Sigmoid colon (tissue), 7 donors: ENCODE data around the gene GNAI1. TPM values are rescaled to one million over a fixed set of nuclear protein-coding genes. Genes with fewer than 3 reads are reported as not detected.

Experiments
- DNase-seq: peaks from one replicate; pipeline ENCODE4 v3.0.0-alpha.2; 2019
- H3K27ac ChIP-seq, 4 donors: fragments of 200-600 bp; sonication (generic); one replicate each; pipeline ENCODE4 v1.5.1; 2016 to 2019; ENCODE audit warnings: mild to moderate bottlenecking in 1 of 4
- H3K27me3 ChIP-seq, 3 donors: fragments of 200-600 bp; sonication (generic); one replicate each; pipeline ENCODE4 v1.5.1; 2019; ENCODE audit warnings: mild to moderate bottlenecking in 1 of 3
- H3K36me3 ChIP-seq, 4 donors: fragments of 200-600 bp; sonication (generic); one replicate each; pipeline ENCODE4 v1.5.1; 2016 to 2019
- H3K4me1 ChIP-seq, 4 donors: fragments of 200-600 bp; sonication (generic); one replicate each; pipeline ENCODE4 v1.5.1; 2017 to 2019
- H3K4me3 ChIP-seq, 4 donors: fragments of 200-600 bp; sonication (generic); one replicate each; pipeline ENCODE4 v1.5.1; 2017 to 2019; ENCODE audit warnings: mild to moderate bottlenecking in 2 of 4, moderate library complexity in 1 of 4
- H3K9me3 ChIP-seq, 4 donors: fragments of 200-600 bp in 3 of 4; sonication (generic) in 3 of 4; one replicate each; pipeline versions ENCODE4 v1.5.1 to v1.6.1; 2013 to 2019
- EP300 ChIP-seq, 4 donors: sonication (generic); formaldehyde crosslinking; IDR thresholded peaks; one replicate each; pipeline ENCODE4 v1.6.1; 2017; ENCODE audit warnings: antibody characterized with exemption in 4 of 4
- POLR2A ChIP-seq, 2 donors: fragments of 450-650 bp; IDR thresholded peaks; one replicate each; pipeline ENCODE4 v1.6.1; 2016; ENCODE audit warnings: antibody characterized with exemption in 2 of 2, mild to moderate bottlenecking in 2 of 2, moderate library complexity in 2 of 2
- POLR2AphosphoS5 ChIP-seq, 4 donors: sonication (generic); formaldehyde crosslinking; IDR thresholded peaks; one replicate each; pipeline ENCODE4 v1.6.1; 2017; ENCODE audit warnings: antibody characterized with exemption in 4 of 4
- WGBS, 2 donors: extraction: QIAGEN DNeasy Blood & Tissue Kit; methylation state at CpG; one replicate each; pipeline ENCODE4 v1.1.7; 2013; 5-methylcytosine and 5-hydroxymethylcytosine counted together
- intact Hi-C: fragments of 100-400 bp; cut with DNase I; formaldehyde crosslinking; loops from one replicate; pipeline ENCODE4 v1.15.1; 2023
- polyA plus RNA-seq, 3 donors: library from polyadenylated mRNA; stranded (reverse); fragments of 200-250 nt; gene quantifications; one replicate each; pipeline ENCODE4 v1.2.3, GENCODE V29; 2013
- total RNA-seq, 4 donors: library from RNA; depleted of rRNA; stranded (reverse); fragments of >200 nt; gene quantifications; one replicate each; pipeline ENCODE4 v1.1.0, GENCODE V29; 2016
- TF ChIP-seq, protein P1 (sequence below), 4 experiments: fragments of 450-650 bp in 3 of 4; fragments of 200-600 bp in 1 of 4; IDR thresholded peaks; one replicate each; pipeline ENCODE4 v1.5.1; 2016 to 2019; ENCODE audit warnings: antibody characterized with exemption in 4 of 4, mild to moderate bottlenecking in 3 of 4, moderate library complexity in 2 of 4
- donor health status: healthy with polysubstance abuse.
- donor health status: Bipolar disorder and iron deficiency.
- donor health status: healthy.

The GNAI1 gene
- total and polyA plus RNA-seq, 7 donors: 8.8 to 98.9 (median 50.9) TPM

DNA sequence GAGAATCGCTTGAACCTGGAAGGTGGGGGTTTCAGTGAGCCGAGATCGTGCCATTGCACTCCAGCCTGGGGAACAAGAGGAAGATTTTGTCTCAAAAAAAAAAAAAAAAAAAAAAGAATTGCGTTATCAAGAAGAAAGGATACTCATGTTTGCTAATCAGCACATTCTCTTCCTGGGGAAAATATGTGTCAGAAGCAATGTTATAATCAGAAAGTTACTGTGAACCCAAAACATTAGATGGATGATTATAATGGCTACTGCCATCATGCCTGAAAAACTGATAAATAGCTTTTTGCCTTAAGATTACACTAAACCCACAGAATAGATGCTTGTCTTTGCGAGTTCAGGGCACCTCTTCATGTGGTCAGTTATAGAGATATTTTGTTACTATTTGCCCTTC lies 24.3 kb upstream of the GNAI1 start:
- 92 to 97% methylated on average over 5 of the region's 5 CpGs for WGBS, 2 donors
- intact Hi-C loops: no loop called here
- no peaks in the 10 kb centered on the region for H3K27me3 ChIP-seq
- TF ChIP-seq POLR2A (IDR thresholded peaks at IDR 0.05) (no peak), POLR2AphosphoS5 (IDR thresholded peaks at IDR 0.05) (no peak), EP300 (IDR thresholded peaks at IDR 0.05) (no peak)
- TF ChIP-seq, protein P1, sequence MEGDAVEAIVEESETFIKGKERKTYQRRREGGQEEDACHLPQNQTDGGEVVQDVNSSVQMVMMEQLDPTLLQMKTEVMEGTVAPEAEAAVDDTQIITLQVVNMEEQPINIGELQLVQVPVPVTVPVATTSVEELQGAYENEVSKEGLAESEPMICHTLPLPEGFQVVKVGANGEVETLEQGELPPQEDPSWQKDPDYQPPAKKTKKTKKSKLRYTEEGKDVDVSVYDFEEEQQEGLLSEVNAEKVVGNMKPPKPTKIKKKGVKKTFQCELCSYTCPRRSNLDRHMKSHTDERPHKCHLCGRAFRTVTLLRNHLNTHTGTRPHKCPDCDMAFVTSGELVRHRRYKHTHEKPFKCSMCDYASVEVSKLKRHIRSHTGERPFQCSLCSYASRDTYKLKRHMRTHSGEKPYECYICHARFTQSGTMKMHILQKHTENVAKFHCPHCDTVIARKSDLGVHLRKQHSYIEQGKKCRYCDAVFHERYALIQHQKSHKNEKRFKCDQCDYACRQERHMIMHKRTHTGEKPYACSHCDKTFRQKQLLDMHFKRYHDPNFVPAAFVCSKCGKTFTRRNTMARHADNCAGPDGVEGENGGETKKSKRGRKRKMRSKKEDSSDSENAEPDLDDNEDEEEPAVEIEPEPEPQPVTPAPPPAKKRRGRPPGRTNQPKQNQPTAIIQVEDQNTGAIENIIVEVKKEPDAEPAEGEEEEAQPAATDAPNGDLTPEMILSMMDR (IDR thresholded peaks at IDR 0.05): no peak
- H3K9me3 ChIP-seq: no peaks in the 10 kb centered on the region
- DNase-seq: no peak
- H3K36me3 ChIP-seq: no peaks in the 10 kb centered on the region
- no peak overlapping the region for H3K4me3 ChIP-seq
- H3K27ac ChIP-seq: no peak overlapping the region
- H3K4me1 ChIP-seq: peaks cover 0 to 11% (median 4%) of the 10 kb centered on the region in 4 donors

DNA sequence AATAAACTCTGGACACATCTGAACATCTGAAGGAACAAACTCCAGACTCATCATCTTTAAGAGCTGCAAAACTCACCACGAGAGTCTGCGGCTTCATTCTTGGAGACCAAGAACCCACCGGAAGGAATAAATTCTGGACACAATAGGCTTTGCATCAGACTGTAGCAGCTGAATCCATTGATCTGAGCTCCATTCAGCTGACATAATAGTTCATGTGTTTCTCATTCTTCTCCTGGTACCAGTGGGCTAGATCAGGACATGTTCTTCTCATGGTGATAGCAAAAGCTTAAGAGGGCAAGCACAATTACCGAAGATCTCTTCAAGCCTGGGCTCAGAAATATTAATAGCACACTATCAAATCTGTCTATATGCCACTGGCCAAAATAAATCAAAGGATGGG lies 20.5 kb upstream of the GNAI1 start:
- TF ChIP-seq EP300 (IDR thresholded peaks at IDR 0.05): no peak
- TF ChIP-seq, protein P1 (IDR thresholded peaks at IDR 0.05): no peak
- TF ChIP-seq POLR2A (IDR thresholded peaks at IDR 0.05): no peak
- TF ChIP-seq POLR2AphosphoS5 (IDR thresholded peaks at IDR 0.05): no peak
- Histone ChIP-seq H3K4me3 (no peak overlapping the region), H3K27me3 (no peaks in the 10 kb centered on the region), H3K4me1 (no peaks in the 10 kb centered on the region), H3K9me3 (no peaks in the 10 kb centered on the region), H3K27ac (no peak overlapping the region), H3K36me3 (no peaks in the 10 kb centered on the region)
- WGBS, 2 donors: 89 to 95% methylated on average over 4 of the region's 4 CpGs
- DNase-seq: no peak
- intact Hi-C loops: no loop called here

DNA sequence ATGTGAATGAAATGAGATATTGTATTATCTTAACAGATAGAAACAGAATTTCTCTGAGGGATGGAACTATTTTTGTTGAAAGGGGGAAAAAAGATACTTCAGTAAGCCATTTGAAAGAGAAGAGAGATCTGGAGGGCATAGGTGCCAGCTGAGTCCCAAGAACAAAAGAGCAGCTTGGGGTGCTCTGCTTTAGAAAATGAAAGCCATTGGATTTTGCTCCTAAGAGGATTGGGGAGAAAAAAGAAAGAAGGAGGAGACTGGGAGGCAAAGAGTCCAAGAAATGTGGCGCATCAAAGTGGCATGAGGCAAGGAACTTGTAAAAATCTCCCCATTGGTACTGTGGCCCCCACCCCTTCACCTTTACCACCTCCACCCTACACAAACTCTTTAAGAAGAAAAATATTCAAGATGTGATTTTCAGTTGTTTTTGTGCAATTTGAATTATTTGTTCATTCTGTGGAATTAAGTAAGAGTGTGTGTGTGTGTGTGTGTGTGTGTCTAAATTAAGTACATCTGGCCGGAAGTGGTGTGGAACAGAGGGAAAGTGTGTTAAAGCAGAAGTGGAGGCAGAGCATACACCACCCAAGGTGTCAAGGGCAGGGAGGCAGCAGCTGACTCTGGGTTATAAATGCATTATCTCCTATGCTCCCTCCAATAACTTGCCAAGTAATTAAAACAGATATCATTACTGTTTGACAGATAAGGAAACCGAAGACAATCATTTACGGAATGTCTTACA lies 9.9 kb upstream of the GNAI1 start:
- Histone ChIP-seq H3K9me3 (no peaks in the 10 kb centered on the region), H3K27ac (no peak overlapping the region), H3K36me3 (no peaks in the 10 kb centered on the region), H3K4me3 (no peak overlapping the region), H3K4me1 (no peaks in the 10 kb centered on the region), H3K27me3 (no peaks in the 10 kb centered on the region)
- 52 to 66% methylated on average over 4 of the region's 4 CpGs for WGBS, 2 donors
- TF ChIP-seq POLR2A (IDR thresholded peaks at IDR 0.05) (no peak), EP300 (IDR thresholded peaks at IDR 0.05) (no peak), POLR2AphosphoS5 (IDR thresholded peaks at IDR 0.05) (no peak)
- TF ChIP-seq, protein P1 (IDR thresholded peaks at IDR 0.05): no peak
- intact Hi-C loops: no loop called here
- DNase-seq: no peak

DNA sequence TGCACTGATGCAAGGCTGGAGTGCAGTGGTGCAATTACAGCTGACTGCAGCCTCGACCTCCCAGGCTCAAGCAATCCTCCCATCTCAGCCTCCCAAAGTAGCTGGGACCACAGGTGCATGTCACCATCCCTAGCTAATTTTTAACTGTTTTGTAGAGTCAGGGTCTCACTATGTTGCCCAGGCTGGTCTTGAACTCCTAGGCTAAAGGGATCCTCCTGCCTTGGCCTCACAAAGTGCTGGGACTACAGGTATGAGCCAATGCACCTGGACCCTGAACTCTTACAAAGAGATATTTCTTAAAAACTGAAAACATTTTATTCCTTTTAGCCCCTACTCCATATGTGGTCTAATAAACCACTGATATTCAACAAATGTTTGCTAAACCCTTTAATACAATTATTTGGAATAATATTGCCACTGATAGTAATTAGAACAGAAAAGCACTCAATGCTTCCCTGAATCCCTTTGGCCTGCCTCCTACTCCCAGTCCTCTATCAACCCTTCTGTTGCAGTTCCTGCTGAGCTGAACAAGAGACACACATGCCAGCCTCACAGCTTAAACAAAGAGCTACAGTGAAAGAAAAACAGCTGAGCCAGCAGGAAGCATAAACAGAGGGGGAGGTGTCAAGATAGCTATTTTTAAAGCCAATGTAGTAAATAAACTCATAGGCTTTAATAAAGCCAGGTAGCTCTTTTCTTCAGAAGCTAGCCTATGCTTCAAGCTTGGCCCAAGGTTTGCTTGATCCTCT lies 7.0 kb upstream of the GNAI1 start:
- no peak overlapping the region for H3K27ac ChIP-seq

More for the DNA sequence above, 7.0 kb upstream of the GNAI1 start:
- Histone ChIP-seq H3K27me3 (no peaks in the 10 kb centered on the region), H3K36me3 (no peaks in the 10 kb centered on the region), H3K9me3 (no peaks in the 10 kb centered on the region), H3K4me1 (no peaks in the 10 kb centered on the region), H3K4me3 (no peak overlapping the region)
- intact Hi-C loops: no loop called here
- 74 to 88% methylated on average over 1 of the region's 1 CpG for WGBS, 2 donors
- no peak for TF ChIP-seq POLR2A (IDR thresholded peaks at IDR 0.05)
- TF ChIP-seq POLR2AphosphoS5 (IDR thresholded peaks at IDR 0.05): no peak
- TF ChIP-seq EP300 (IDR thresholded peaks at IDR 0.05): no peak
- TF ChIP-seq, protein P1 (IDR thresholded peaks at IDR 0.05): no peak
- no peak for DNase-seq
